ENCODE measurements around the gene SLTM.
"Not testable (repeated sequence)": the region's sequence is repeated elsewhere in the genome, so short reads cannot be mapped to it uniquely, and the experiment has no call there.

Gene SLTM

DNA sequence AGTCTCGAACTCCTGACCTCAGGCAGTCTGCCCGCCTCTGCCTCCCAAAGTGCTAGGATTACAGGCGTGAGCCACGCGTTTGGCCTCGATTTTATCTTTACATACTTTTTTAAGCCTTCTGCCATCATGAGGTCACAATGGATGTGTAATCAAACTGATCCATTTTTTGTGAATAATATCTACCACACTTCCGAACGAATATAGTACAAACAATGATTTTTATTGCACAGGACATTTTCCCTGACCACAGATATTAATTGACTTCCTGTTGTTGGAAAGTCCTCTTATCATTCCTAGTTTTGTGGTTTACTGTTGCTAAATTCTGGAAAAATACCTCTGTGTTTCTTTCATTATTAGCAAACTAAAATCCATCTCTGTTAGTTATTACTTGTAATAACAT, 93.4 kb downstream of the SLTM start:
- in situ Hi-C loops (cut with MboI; ENCODE audit: low pct_unique_long_range_greater_than_20kb, low sequenced_read_pairs): no loop called here
- no peak for DNase-seq

GRCh38 chr15:58839485-58839884, 94.0 kb downstream of the SLTM start:
- in situ Hi-C loops (cut with MboI; ENCODE audit: low pct_unique_long_range_greater_than_20kb, low sequenced_read_pairs): no loop called here
- DNase-seq: peak; percentile 15

DNA sequence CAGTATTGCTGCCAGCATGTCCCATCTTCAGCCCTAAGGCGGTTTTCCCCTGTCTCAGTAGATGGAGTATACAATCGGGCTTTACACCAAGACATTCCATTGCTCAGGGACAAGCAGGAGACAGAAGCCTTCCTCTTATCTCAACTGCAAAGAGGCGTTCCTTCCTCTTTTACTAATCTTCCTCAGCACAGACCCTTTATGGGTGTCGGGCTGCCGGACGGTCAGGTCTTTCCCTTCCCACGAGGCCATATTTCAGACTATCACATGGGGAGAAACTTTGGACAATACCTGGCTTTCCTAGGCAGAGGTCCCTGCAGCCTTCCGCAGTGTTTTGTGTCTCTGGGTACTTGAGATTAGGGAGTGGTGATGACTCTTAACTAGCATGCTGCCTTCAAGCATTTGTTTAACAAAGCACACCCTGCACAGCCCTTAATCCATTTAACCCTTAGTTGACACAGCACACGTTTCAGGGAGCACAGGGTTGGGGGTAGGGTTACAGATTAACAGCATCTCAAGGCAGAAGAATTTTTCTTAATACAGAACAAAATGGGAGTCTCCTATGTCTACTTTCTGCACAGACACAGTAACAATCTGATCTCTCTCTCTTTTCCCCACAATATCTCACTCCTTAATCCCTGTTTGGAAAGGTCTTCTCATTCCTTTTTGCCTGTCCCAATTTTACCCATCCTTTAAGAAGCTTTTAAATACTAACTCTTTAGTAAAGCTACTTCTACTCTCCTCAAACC, 99.6 kb downstream of the SLTM start:
- in situ Hi-C loops (cut with MboI; ENCODE audit: low pct_unique_long_range_greater_than_20kb, low sequenced_read_pairs): not testable (repeated sequence)
- peak; percentile 69 for DNase-seq

DNA sequence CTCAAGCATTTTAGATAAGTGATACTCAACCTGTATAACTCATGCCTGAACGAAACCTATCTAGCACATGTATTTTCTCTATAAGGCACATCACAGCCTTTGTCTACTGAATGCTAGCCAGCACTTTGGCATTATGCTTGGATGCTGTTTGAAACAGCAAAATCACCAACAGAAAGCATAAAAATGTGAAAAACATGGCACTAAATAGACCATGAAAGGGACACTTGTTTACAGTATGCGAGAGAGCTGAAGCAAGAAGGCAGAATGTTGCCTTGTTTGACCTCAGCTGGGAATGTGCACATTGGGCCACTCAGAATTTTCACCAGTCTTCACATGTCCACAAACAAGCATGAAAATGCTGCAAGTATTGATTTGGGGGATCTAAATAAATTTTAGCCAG, 102.9 kb downstream of the SLTM start:
- in situ Hi-C loops (cut with MboI; ENCODE audit: low pct_unique_long_range_greater_than_20kb, low sequenced_read_pairs): no loop called here
- no peak for DNase-seq
